Endodermal cell (in vitro differentiated cells): ENCODE measurements around the gene SHISAL2A. TPM values are rescaled to one million over a fixed set of nuclear protein-coding genes. Genes with fewer than 3 reads are reported as not detected.

Source experiments
- DNase-seq: peaks from one replicate; pipeline ENCODE4 v3.0.0-alpha.2; 2017
- H3K27ac ChIP-seq: 2 replicates; pipeline ENCODE4 v1.5.1; 2013; ENCODE audit warnings: mild to moderate bottlenecking, low read depth, low read length, moderate library complexity
- H3K27me3 ChIP-seq: 2 replicates; pipeline ENCODE4 v1.6.1; 2013; ENCODE audit warnings: mild to moderate bottlenecking, low read length, moderate library complexity; ENCODE audit not compliant: insufficient read depth, control insufficient read depth, poor library complexity, severe bottlenecking
- H3K36me3 ChIP-seq: 2 replicates; pipeline ENCODE4 v1.7.0; 2013; ENCODE audit warnings: mild to moderate bottlenecking, low read length, moderate library complexity; ENCODE audit not compliant: control insufficient read depth, insufficient read depth
- H3K4me1 ChIP-seq: one replicate; pipeline ENCODE4 v1.7.0; 2013; ENCODE audit warnings: low read length; ENCODE audit not compliant: control insufficient read depth, insufficient read depth
- H3K4me3 ChIP-seq: 2 replicates; pipeline ENCODE4 v1.5.1; 2013; ENCODE audit warnings: mild to moderate bottlenecking, low read length, moderate library complexity
- H3K9ac ChIP-seq: 2 replicates; pipeline ENCODE4 v1.6.1; 2013; ENCODE audit warnings: mild to moderate bottlenecking, low read length, moderate library complexity; ENCODE audit not compliant: poor library complexity, severe bottlenecking; ENCODE audit errors: extremely low read depth
- H3K9me3 ChIP-seq: 2 replicates; pipeline ENCODE4 v1.6.1; 2013; ENCODE audit warnings: mild to moderate bottlenecking, low read length, moderate library complexity; ENCODE audit not compliant: control insufficient read depth
- H3K27ac Mint-ChIP-seq: 2 replicates; pipeline ENCODE4 v1.8.0; 2020; ENCODE audit warnings: mixed read lengths
- H3K27me3 Mint-ChIP-seq: 2 replicates; pipeline ENCODE4 v1.8.0; 2021; ENCODE audit warnings: mild to moderate bottlenecking, mixed read lengths; ENCODE audit not compliant: insufficient read depth
- H3K36me3 Mint-ChIP-seq: 2 replicates; pipeline ENCODE4 v1.8.0; 2020; ENCODE audit warnings: low read depth, mixed read lengths
- H3K4me1 Mint-ChIP-seq: 2 replicates; pipeline ENCODE4 v1.8.0; 2020; ENCODE audit warnings: mixed read lengths
- H3K4me3 Mint-ChIP-seq: 2 replicates; pipeline ENCODE4 v1.8.0; 2020; ENCODE audit warnings: mild to moderate bottlenecking, moderate library complexity, mixed read lengths
- H3K9me3 Mint-ChIP-seq: 2 replicates; pipeline ENCODE4 v1.8.0; 2020; ENCODE audit warnings: mild to moderate bottlenecking, mixed read lengths
- CTCF ChIP-seq: fragments of 200-600 bp; sonication (generic); conservative IDR thresholded peaks from 2 replicates; pipeline ENCODE4 v1.5.0; 2021; ENCODE audit warnings: antibody characterized with exemption, mild to moderate bottlenecking
- WGBS, 2 experiments: methylation state at CpG; one replicate each; pipeline versions ENCODE4 v1.1.5 to v1.1.7; 2013; ENCODE audit warnings: missing lambda C conversion rate in 2 of 2, mixed read lengths in 1 of 2; ENCODE audit not compliant: insufficient coverage in 1 of 2, insufficient read length in 1 of 2; 5-methylcytosine and 5-hydroxymethylcytosine counted together
- total RNA-seq, 2 donors: library from RNA; stranded (reverse); fragmentation: NEBNext Ultra II Directional in 1 of 2; extraction: Animal tissue kit (Norgen Biotek cat#: 25700) in 1 of 2; gene quantifications; 2 replicates in 1 of 2; 3 replicates in 1 of 2; pipeline ENCODE4 v1.2.1, GENCODE V29; 2021

The SHISAL2A gene
- total RNA-seq, 2 donors from 2014 or later = 1.5 to 5.3 TPM

DNA sequence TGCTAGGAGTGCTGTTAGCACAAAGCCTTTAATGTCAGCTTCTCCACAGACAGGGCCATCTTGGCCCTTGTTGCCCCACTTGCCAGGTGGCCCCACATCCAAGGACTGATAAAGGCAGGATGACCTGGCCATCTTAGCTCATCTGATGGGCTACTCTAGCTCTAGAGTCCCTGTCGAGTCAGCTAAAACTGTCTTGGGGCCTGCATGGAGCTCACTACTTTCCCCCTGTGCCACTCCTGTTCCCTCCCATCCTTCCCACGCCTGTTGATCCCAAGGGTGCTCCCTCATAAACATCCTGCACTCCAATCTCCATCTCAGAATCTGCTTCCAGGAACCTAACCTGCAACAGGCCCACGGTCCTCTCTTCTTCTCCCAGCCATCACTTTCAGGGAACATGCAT is 31.4 kb upstream of the SHISAL2A start:
- Histone ChIP-seq H3K9me3 (no peaks in the 10 kb centered on the region), H3K36me3 (no peaks in the 10 kb centered on the region), H3K4me3 (no peak overlapping the region), H3K4me1 (no peaks in the 10 kb centered on the region), H3K9ac (no peak overlapping the region), H3K27me3 (peaks cover 64% of the 10 kb centered on the region), H3K27ac (no peak overlapping the region)
- H3K4me3 Mint-ChIP-seq = peak overlapping the region; percentile 63
- no peak for TF ChIP-seq CTCF
- H3K9me3 Mint-ChIP-seq = no peaks in the 10 kb centered on the region
- H3K27ac Mint-ChIP-seq = no peak overlapping the region
- peaks cover 15% of the 10 kb centered on the region for H3K4me1 Mint-ChIP-seq
- DNase-seq = no peak
- 90 to 93% methylated on average over 3 of the region's 3 CpGs for WGBS, 2 experiments
- H3K36me3 Mint-ChIP-seq = peaks cover 12% of the 10 kb centered on the region
- peaks cover 78% of the 10 kb centered on the region for H3K27me3 Mint-ChIP-seq

DNA sequence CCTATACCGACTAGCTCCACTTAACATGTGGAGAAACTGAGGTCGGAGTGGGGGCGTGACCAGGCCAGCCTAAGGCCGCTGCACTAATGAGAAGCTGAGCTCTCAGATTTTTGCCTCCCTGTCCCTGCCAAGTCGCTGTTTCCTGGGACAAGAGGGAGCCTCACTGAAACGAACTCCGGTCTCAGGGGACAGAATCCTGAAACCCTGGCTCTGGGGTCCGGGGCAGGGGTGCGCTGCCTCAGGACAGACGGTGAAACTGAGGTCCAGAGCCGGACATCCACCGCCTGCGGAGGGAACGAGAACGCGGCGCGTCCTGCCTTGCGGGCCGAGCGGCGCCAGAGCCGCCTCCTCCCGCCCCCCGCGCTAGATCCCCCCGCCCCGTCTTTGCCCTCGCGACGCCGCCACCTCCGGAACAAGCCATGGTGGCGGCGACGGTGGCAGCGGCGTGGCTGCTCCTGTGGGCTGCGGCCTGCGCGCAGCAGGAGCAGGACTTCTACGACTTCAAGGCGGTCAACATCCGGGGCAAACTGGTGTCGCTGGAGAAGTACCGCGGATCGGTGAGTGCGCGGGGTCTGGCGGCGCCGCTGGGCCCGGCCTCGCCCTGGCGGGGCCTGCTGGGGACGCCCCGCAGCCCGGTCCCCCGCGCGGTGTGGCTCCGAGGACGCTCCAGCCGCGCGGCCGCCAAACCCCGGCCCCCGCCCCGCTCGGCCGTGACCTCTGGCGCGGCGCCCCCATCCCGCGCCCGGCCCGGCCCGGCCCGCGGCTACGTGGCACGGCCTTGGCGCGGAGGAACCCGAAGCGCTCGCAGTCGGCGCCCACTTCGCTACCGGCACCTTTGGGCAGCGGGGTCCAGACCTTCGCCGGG is 30.7 kb upstream of the SHISAL2A start, which contains the start of gene GPX7:
GPX7 (plus strand) TSS at position 381 of the 865 bp plus-strand sequence; CDS start at position 420, 39 bp downstream.
- Histone ChIP-seq H3K27me3 (peaks cover 64% of the 10 kb centered on the region), H3K9me3 (no peaks in the 10 kb centered on the region), H3K4me3 (peak within 1 kb of the TSS; percentile 69), H3K27ac (no peak within 1 kb of the TSS), H3K4me1 (no peaks in the 10 kb centered on the region), H3K9ac (no peak within 1 kb of the TSS), H3K36me3 (no peaks in the 10 kb centered on the region)
- Mint-ChIP-seq H3K27me3 (peaks cover 83% of the 10 kb centered on the region), H3K27ac (no peak within 1 kb of the TSS), H3K4me1 (peaks cover 15% of the 10 kb centered on the region), H3K36me3 (peaks cover 13% of the 10 kb centered on the region), H3K9me3 (no peaks in the 10 kb centered on the region), H3K4me3 (peak within 1 kb of the TSS; percentile 63)
- WGBS, 2 experiments = 15 to 22% methylated on average over 39 to 97 of the region's 97 CpGs
- peak; percentile 82 for DNase-seq
- no peak for TF ChIP-seq CTCF

DNA sequence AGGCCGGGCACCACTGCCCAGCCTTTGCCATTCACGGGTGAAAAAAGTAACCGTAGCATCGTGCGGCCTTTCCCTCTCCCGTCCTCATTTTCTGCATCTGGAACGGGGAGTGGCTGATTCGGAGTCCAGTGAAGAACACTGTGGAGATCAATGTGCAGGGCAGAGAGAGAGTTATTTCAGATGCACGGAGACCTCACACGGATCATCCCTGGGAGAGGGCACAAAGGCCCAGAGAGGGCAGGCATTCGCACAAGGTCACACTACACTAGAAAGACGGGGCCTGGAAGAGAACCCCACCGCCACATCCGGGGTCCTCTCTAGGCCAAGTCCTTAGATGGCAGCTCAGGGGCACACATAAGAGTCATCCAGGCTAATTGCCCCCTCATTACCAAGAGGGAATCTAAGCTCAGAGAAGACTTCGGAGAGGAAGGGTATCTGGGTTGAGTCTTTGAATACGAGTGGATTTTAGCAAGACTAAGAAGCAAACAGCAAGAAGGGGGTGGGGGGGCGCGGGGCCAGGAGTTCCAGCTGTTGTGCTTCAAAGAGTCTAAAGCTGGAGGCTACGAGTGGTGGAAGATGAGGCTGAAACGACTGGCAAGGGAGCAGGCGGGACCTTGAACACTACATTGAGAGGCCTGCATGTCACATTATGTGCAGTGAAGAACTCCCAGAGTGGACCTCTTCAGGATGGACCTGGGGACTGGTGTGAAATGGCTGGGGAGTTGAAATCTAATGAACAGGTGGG is 29.9 kb upstream of the SHISAL2A start:
- Histone ChIP-seq H3K9ac (no peak overlapping the region), H3K4me1 (no peaks in the 10 kb centered on the region), H3K9me3 (no peaks in the 10 kb centered on the region), H3K36me3 (no peaks in the 10 kb centered on the region), H3K27me3 (peaks cover 70% of the 10 kb centered on the region), H3K27ac (no peak overlapping the region), H3K4me3 (peak overlapping the region; percentile 69)
- H3K27ac Mint-ChIP-seq = no peak overlapping the region
- peaks cover 15% of the 10 kb centered on the region for H3K4me1 Mint-ChIP-seq
- no peaks in the 10 kb centered on the region for H3K9me3 Mint-ChIP-seq
- peaks cover 88% of the 10 kb centered on the region for H3K27me3 Mint-ChIP-seq
- peaks cover 20% of the 10 kb centered on the region for H3K36me3 Mint-ChIP-seq
- H3K4me3 Mint-ChIP-seq = peak overlapping the region; percentile 63
- DNase-seq = no peak
- no peak for TF ChIP-seq CTCF
- WGBS, 2 experiments = 69 to 80% methylated on average over 13 to 21 of the region's 21 CpGs
